K562 (cell line): Measurements from ENCODE around the gene RSRP1. TPM values are rescaled to one million over a fixed set of nuclear protein-coding genes. Genes with fewer than 3 reads are reported as not detected.

Source experiments
- ATAC-seq: fragments of 200-7000 bp; cut with Tn5 transposase; 3 replicates; pipeline ENCODE4 v1.9.1; 2020; ENCODE audit warnings: moderate library complexity
- BruUV-seq: library from RNA; stranded (reverse); fragments of 400-500 nt; replicated peaks from 2 replicates; lab custom pipeline; 2021; lab: Mats Ljungman, UMichigan
- CTCF ChIA-PET: fragments of 300-600 bp; formaldehyde crosslinking; extraction: SDS; loops from one replicate; lab custom pipeline; 2021; ENCODE audit warnings: low intra/inter-chr PET ratio; lab: Yijun Ruan, JAX
- POLR2A ChIA-PET: fragments of 300-600, 350-650 bp; sonication (Branson Sonifier 250); formaldehyde crosslinking; extraction: SDS; loops from one replicate; lab custom pipeline; 2021; ENCODE audit warnings: antibody characterized with exemption, inconsistent platforms; lab: Yijun Ruan, JAX
- DNase-seq, 4 experiments: peaks; one replicate each; pipeline versions ENCODE4 v3.0.0 to v3.0.0-alpha.2; 2011 to 2018; ENCODE audit warnings: low spot score in 3 of 4, mixed read lengths in 3 of 4; ENCODE audit errors: extremely low read depth in 1 of 4
- FAIRE-seq: peaks from 2 replicates; lab custom pipeline; 2011; peaks lifted over from hg19 to GRCh38; lab: Jason Lieb, UNC
- H2AFZ ChIP-seq: 2 replicates; pipeline ENCODE4 v1.6.0; 2011; ENCODE audit warnings: low read depth, low read length, control low read depth, inconsistent platforms
- H3K27ac ChIP-seq: fragments of 200-600 bp; 3 replicates; pipeline ENCODE4 v1.8.0; 2011; ENCODE audit warnings: low read depth, mild to moderate bottlenecking, control low read depth, inconsistent platforms, low read length, moderate library complexity, mixed read lengths; ENCODE audit errors: extremely low read depth
- H3K27me3 ChIP-seq, 2 experiments: fragments of 300-600 bp in 1 of 2; 2 replicates in 1 of 2; 3 replicates in 1 of 2; pipeline versions ENCODE4 v1.6.0 to v1.8.0; 2011; ENCODE audit warnings: inconsistent platforms in 2 of 2, low read length in 2 of 2, mild to moderate bottlenecking in 1 of 2, mixed read lengths in 1 of 2, moderate library complexity in 1 of 2; ENCODE audit not compliant: control insufficient read depth in 2 of 2, insufficient read depth in 2 of 2
- H3K36me3 ChIP-seq: fragments of 300-600 bp; 3 replicates; pipeline ENCODE4 v1.8.0; 2011; ENCODE audit warnings: mild to moderate bottlenecking, low read length, inconsistent platforms; ENCODE audit not compliant: control insufficient read depth, insufficient read depth
- H3K4me1 ChIP-seq, 2 experiments: fragments of 200-600 bp in 1 of 2; replicated peaks in 1 of 2; 2 replicates in 1 of 2; 3 replicates in 1 of 2; pipeline versions ENCODE4 v1.5.1 to v1.8.0; 2011; ENCODE audit warnings: inconsistent platforms in 2 of 2, low read length in 2 of 2, mild to moderate bottlenecking in 1 of 2, mixed read lengths in 1 of 2, moderate library complexity in 1 of 2; ENCODE audit not compliant: control insufficient read depth in 2 of 2, insufficient read depth in 2 of 2
- H3K4me2 ChIP-seq: 2 replicates; pipeline ENCODE4 v1.6.1; 2011; ENCODE audit warnings: low read length, control low read depth, inconsistent platforms, mixed read lengths; ENCODE audit not compliant: insufficient read depth
- H3K4me3 ChIP-seq: fragments of 200-600 bp; sonication (generic), shearing (Covaris generic); 2 replicates; pipeline ENCODE4 v1.5.1; 2016; ENCODE audit warnings: control low read depth, inconsistent platforms
- H3K79me2 ChIP-seq: fragments of 200-600 bp; 3 replicates; pipeline ENCODE4 v1.8.0; 2011; ENCODE audit warnings: low read length, inconsistent platforms; ENCODE audit not compliant: control insufficient read depth, insufficient read depth
- H3K9ac ChIP-seq, 2 experiments: 2 replicates each; pipeline versions ENCODE4 v1.6.0 to v1.6.1; 2011; ENCODE audit warnings: low read depth in 2 of 2, low read length in 2 of 2, control low read depth in 1 of 2, inconsistent platforms in 1 of 2, mild to moderate bottlenecking in 1 of 2, mixed read lengths in 1 of 2; ENCODE audit not compliant: insufficient read depth in 1 of 2
- H3K9me1 ChIP-seq: one replicate; pipeline ENCODE4 v1.6.0; 2011; ENCODE audit warnings: inconsistent platforms, mild to moderate bottlenecking, low read length, moderate library complexity; ENCODE audit not compliant: control insufficient read depth, insufficient read depth
- H3K9me3 ChIP-seq: replicated peaks from 2 replicates; pipeline ENCODE4 v1.5.1; 2011; ENCODE audit warnings: low read depth, low read length, inconsistent platforms; ENCODE audit not compliant: control insufficient read depth, insufficient read depth
- H4K20me1 ChIP-seq: replicated peaks from 2 replicates; pipeline ENCODE4 v1.6.1; 2011; ENCODE audit warnings: low read length, inconsistent platforms, mixed read lengths; ENCODE audit not compliant: control insufficient read depth, insufficient read depth
- BRCA1 ChIP-seq, 2 experiments: fragments of 450-650 bp in 1 of 2; sonication (generic) in 1 of 2; formaldehyde crosslinking in 1 of 2; IDR thresholded peaks; 2 replicates each; pipeline versions ENCODE4 v1.5.0 to v1.6.1; 2017 to 2020; ENCODE audit warnings: mild to moderate bottlenecking in 1 of 2, missing genetic modification reagents in 1 of 2
- CHD4 ChIP-seq: fragments of 200-600 bp; sonication (generic); IDR thresholded peaks from 3 replicates; pipeline ENCODE4 v1.6.1; 2012; ENCODE audit warnings: low read depth, mild to moderate bottlenecking, mixed read lengths, low read length, inconsistent platforms; ENCODE audit not compliant: insufficient read depth, insufficient replicate concordance, poor library complexity, severe bottlenecking
- DPF2 ChIP-seq: fragments of 450-650 bp; IDR thresholded peaks from 2 replicates; pipeline ENCODE4 v1.6.1; 2016
- E4F1 ChIP-seq: fragments of 250-450 bp; sonication (Bioruptor Pico); IDR thresholded peaks from 2 replicates; pipeline ENCODE4 v1.5.0; 2021; ENCODE audit warnings: mild to moderate bottlenecking, borderline replicate concordance
- FOSL1 ChIP-seq: fragments of 200-800 bp; sonication (Bioruptor generic); conservative IDR thresholded peaks from 2 replicates; pipeline ENCODE4 v1.6.1; 2016; ENCODE audit warnings: missing genetic modification characterization, missing compliant biosample characterization
- GTF2A2 ChIP-seq: IDR thresholded peaks from 2 replicates; pipeline ENCODE4 v1.6.1; 2016; ENCODE audit warnings: mild to moderate bottlenecking, missing genetic modification characterization, missing compliant biosample characterization
- HBP1 ChIP-seq: fragments of 450-650 bp; formaldehyde crosslinking; IDR thresholded peaks from 2 replicates; pipeline ENCODE4 v1.4.0; 2022; ENCODE audit warnings: missing genetic modification characterization
- HDAC2 ChIP-seq: fragments of 450-650 bp; IDR thresholded peaks from 2 replicates; pipeline ENCODE4 v1.6.1; 2016; ENCODE audit warnings: mild to moderate bottlenecking
- KAT2B ChIP-seq: IDR thresholded peaks from one replicate; pipeline ENCODE4 v1.6.1; 2012; ENCODE audit warnings: low read depth, mild to moderate bottlenecking, control low read depth, inconsistent platforms, low read length, moderate library complexity
- MCM2 ChIP-seq: fragments of 450-650 bp; IDR thresholded peaks from 2 replicates; pipeline ENCODE4 v1.6.1; 2017; ENCODE audit warnings: low read depth, mild to moderate bottlenecking
- MEIS2 ChIP-seq: fragments of 450-650 bp; IDR thresholded peaks from 2 replicates; pipeline ENCODE4 v1.6.1; 2014; ENCODE audit warnings: mild to moderate bottlenecking; ENCODE audit not compliant: partially characterized antibody
- NBN ChIP-seq: fragments of 450-650 bp; IDR thresholded peaks from 2 replicates; pipeline ENCODE4 v1.6.1; 2016; ENCODE audit warnings: low read depth, mild to moderate bottlenecking
- NFE2 ChIP-seq: IDR thresholded peaks from 2 replicates; pipeline ENCODE4 v1.6.1; 2014; ENCODE audit warnings: antibody characterized with exemption, low read depth
- PHB ChIP-seq: fragments of 250-450 bp; sonication (Bioruptor Pico); IDR thresholded peaks from 2 replicates; pipeline ENCODE4 v1.5.0; 2021
- XRCC3 ChIP-seq: fragments of 450-650 bp; IDR thresholded peaks from 2 replicates; pipeline ENCODE4 v1.6.1; 2017; ENCODE audit warnings: mild to moderate bottlenecking, moderate library complexity
- ZFP36 ChIP-seq: fragments of 150-350 bp; IDR thresholded peaks from 2 replicates; pipeline ENCODE4 v1.6.1; 2018; ENCODE audit warnings: low read length, low read depth; ENCODE audit not compliant: partially characterized antibody
- ZNF24 ChIP-seq: fragments of 450-650 bp; IDR thresholded peaks from 2 replicates; pipeline ENCODE4 v1.6.1; 2016
- ZNF695 ChIP-seq: fragments of 450-650 bp; formaldehyde crosslinking; IDR thresholded peaks from 2 replicates; pipeline ENCODE4 v1.4.0; 2020; ENCODE audit warnings: mild to moderate bottlenecking, moderate library complexity
- ZNF696 ChIP-seq: fragments of 250-450 bp; sonication (Bioruptor Pico); conservative IDR thresholded peaks from 2 replicates; pipeline ENCODE4 v1.4.0; 2020; ENCODE audit warnings: mild to moderate bottlenecking, moderate library complexity
- ZNF764 ChIP-seq: fragments of 250-450 bp; sonication (Bioruptor Pico); IDR thresholded peaks from 2 replicates; pipeline ENCODE4 v1.4.0; 2020; ENCODE audit warnings: low read depth, mild to moderate bottlenecking, moderate library complexity
- WGBS: fragments of 100-300 bp; shearing (Covaris generic); methylation state at CpG from one replicate; pipeline ENCODE4 v1.1.6; 2016; ENCODE audit warnings: low coverage, mixed read lengths; ENCODE audit not compliant: insufficient coverage; ENCODE audit errors: missing lambda C conversion rate; 5-methylcytosine and 5-hydroxymethylcytosine counted together
- in situ Hi-C: fragments of 300-500 bp; cut with MboI; formaldehyde crosslinking; loops from 4 replicates; pipeline ENCODE4 v1.15.0; 2018; ENCODE audit warnings: inconsistent platforms, mixed read lengths
- intact Hi-C: fragments of 100-400 bp; cut with micrococcal nuclease; formaldehyde crosslinking; loops from 2 replicates; pipeline ENCODE4 v1.14.2; 2022
- polyA plus RNA-seq, 8 experiments: library from polyadenylated mRNA; depleted of rRNA in 4 of 8; stranded (reverse) in 5 of 8; unstranded in 3 of 8; fragments of >200 nt; fragmentation: Nextera tagmentation in 2 of 8; fragmentation: Illumina TruSeq in 1 of 8; extraction: Ambion mirVana in 2 of 8; extraction: Trizol in 1 of 8; gene quantifications; 2 replicates each; pipeline versions ENCODE4 v1.2.1 to v1.2.3, GENCODE V29; 2011 to 2014; ENCODE audit warnings: inconsistent platforms in 1 of 8, missing spikeins in 1 of 8
- total RNA-seq, 7 experiments: library from RNA; depleted of rRNA in 6 of 7; stranded (reverse); fragments of >200 nt in 6 of 7; fragmentation: Illumina TruSeq in 2 of 7; extraction: Trizol in 2 of 7; gene quantifications; 2 replicates each; pipeline versions ENCODE4 v1.2.1 to v1.2.3, GENCODE V29; 2011 to 2021; ENCODE audit warnings: low replicate concordance in 1 of 7

The RSRP1 gene
- total and polyA plus RNA-seq, 9 of the 15 experiments (the other 6 are each of a cell fraction or from before 2014, with no cell fraction given), result 27.2 to 283 (median 146) TPM

DNA sequence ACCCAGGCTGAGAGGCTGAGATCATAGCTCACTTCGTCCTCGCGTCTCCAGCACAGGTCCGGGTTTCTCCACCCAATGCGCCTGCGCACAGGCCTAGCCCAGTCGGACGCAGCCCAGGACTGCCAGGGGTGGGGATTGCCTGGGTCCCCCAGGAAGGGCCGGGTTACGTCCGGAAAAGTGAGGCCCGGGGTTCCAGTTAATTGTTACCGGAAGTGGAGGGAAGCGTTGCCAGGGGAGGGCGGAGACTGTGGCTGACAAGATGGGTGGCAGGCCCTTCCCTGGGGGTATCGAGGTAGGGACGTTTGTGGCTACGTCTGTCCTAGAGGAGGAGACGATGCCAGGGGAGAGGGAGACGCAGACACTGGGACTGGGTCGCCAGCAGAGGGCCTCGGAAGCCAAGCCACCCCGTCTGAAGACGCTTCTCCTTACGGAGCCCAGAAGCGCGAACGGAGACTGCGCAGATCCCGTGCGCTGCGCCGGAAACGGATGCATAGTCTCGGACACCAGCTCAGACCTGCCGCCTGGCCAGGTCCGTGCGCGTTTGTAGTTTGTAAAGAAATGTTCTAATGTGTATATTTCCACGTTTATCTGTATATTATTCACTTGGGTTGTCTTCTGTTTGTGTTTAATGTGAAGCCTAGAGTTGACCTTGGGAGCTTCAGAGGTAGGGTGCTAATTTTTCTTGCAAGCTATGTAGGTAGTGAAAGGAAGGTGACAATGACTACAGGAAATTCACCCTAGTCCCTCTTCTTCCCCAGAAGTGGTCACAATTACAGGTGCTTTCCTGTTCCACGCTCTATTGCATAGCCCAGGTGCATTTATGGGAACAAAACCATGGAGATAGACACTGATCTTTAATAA lies 7.3 kb downstream of the RSRP1 start:
- H3K9me3 ChIP-seq, result no peaks in the 10 kb centered on the region
- no peaks in the 10 kb centered on the region for H3K27me3 ChIP-seq
- no TSS peak for BruUV-seq
- ChIA-PET CTCF (no interaction called here), POLR2A (interaction anchor here (0.5 to 3.2 kb wide), 20 partner anchors 8 to 1957 kb away, joined by 3 to 22 read pairs (median 3); partner anchors contain the start of genes RSRP1 and SYF2)
- H2AFZ ChIP-seq, result peak overlapping the region; percentile 83
- DNase-seq, result peak; percentile 76 to 95 (median 86)
- 15% methylated on average over 41 of the region's 41 CpGs for WGBS
- H3K4me1 ChIP-seq, result peaks cover 44 to 45% of the 10 kb centered on the region in 2 experiments
- H3K27ac ChIP-seq, result peak overlapping the region; percentile 70
- in situ Hi-C loops (no loop called here), intact Hi-C loops (loop anchor here (10.0 kb wide), 1 partner anchor 155 kb away; no protein-coding TSS in a partner anchor)
- H3K36me3 ChIP-seq, result peaks cover 49% of the 10 kb centered on the region
- peak overlapping the region; percentile 67 to 88 for H3K9ac ChIP-seq
- peak overlapping the region; percentile 34 for H3K4me3 ChIP-seq
- H3K79me2 ChIP-seq, result peaks cover 49% of the 10 kb centered on the region
- H4K20me1 ChIP-seq, result 0 out of 2 replicates have a peak, but pooled peaks cover 5% of the 10 kb centered on the region
- ATAC-seq, result peak; percentile 88
- peak overlapping the region; percentile 69 for H3K4me2 ChIP-seq
- no peaks in the 10 kb centered on the region for H3K9me1 ChIP-seq
- FAIRE-seq, result peak; percentile 85
- TF ChIP-seq ZNF764 (no peak), HBP1 (CRISPR knock-in tag) (peak; percentile 90), PHB (CRISPR knock-in tag) (peak; percentile 78), HDAC2 (peak; percentile 85), BRCA1 (IDR thresholded peaks at IDR 0.05) (no peak), BRCA1 (CRISPR knock-in tag; IDR thresholded peaks at IDR 0.05) (no peak), ZFP36 (peak; percentile 3), NBN (peak; percentile 67; the same call in 1 of the 2 replicates), MEIS2 (peak; percentile 73), ZNF696 (CRISPR knock-in tag) (no peak), E4F1 (CRISPR knock-in tag) (no peak), ZNF24 (peak; percentile 95), ZNF695 (CRISPR knock-in tag) (no peak), CHD4 (no peak), DPF2 (peak; percentile 38; the same call in 1 of the 2 replicates), GTF2A2 (tag) (no peak), NFE2 (no peak; the same call in none of the 2 replicates), KAT2B (no peak), MCM2 (no peak), XRCC3 (no peak), FOSL1 (no peak; the same call in 1 of the 2 replicates)
